HEK293 (cell line): ENCODE results near the gene GINS2.

Source experiments
- CTCF ChIA-PET: fragments of 350-600 bp; formaldehyde crosslinking; extraction: SDS; loops from one replicate; lab custom pipeline; 2021; ENCODE audit warnings: antibody characterized with exemption; lab: Yijun Ruan, JAX
- POLR2A ChIA-PET: fragments of 300-600 bp; formaldehyde crosslinking; extraction: SDS; loops from one replicate; lab custom pipeline; 2020; ENCODE audit warnings: antibody characterized with exemption, inconsistent platforms; lab: Yijun Ruan, JAX
- H3K27ac ChIP-seq: fragments of 200-500 bp; sonication (Bioruptor generic); 2 replicates; pipeline ENCODE4 v1.5.1; 2014; ENCODE audit warnings: low read depth, low read length, control low read depth, inconsistent platforms; ENCODE audit errors: extremely low read depth
- H3K36me3 ChIP-seq, 2 experiments: fragments of 200-500 bp in 1 of 2; sonication (Bioruptor generic) in 1 of 2; 1 replicate in 1 of 2; 2 replicates in 1 of 2; pipeline ENCODE4 v1.5.1; 2014 to 2017; ENCODE audit warnings: inconsistent platforms in 2 of 2, low read length in 2 of 2; ENCODE audit not compliant: control insufficient read depth in 2 of 2, insufficient read depth in 1 of 2
- H3K4me1 ChIP-seq: fragments of 200-500 bp; sonication (Bioruptor generic); 2 replicates; pipeline ENCODE4 v1.5.1; 2014; ENCODE audit warnings: mild to moderate bottlenecking, low read length, inconsistent platforms; ENCODE audit not compliant: control insufficient read depth, insufficient read depth
- H3K4me3 ChIP-seq: 2 replicates; pipeline ENCODE4 v1.5.1; 2011; ENCODE audit warnings: low read depth, mild to moderate bottlenecking, control low read depth, low read length, moderate library complexity
- H3K9me3 ChIP-seq: fragments of 200-500 bp; sonication (Bioruptor generic); 2 replicates; pipeline ENCODE4 v1.5.1; 2014; ENCODE audit warnings: low read depth, low read length, inconsistent platforms; ENCODE audit not compliant: control insufficient read depth, insufficient read depth
- GFI1B ChIP-seq: fragments of 450-650 bp; formaldehyde crosslinking; IDR thresholded peaks from 2 replicates; pipeline ENCODE4 v1.5.1; 2016; ENCODE audit warnings: missing biosample characterization, missing genetic modification characterization
- GLIS1 ChIP-seq: fragments of 450-650 bp; formaldehyde crosslinking; IDR thresholded peaks from 2 replicates; pipeline ENCODE4 v1.5.1; 2016; ENCODE audit warnings: missing biosample characterization, missing genetic modification characterization
- OSR2 ChIP-seq: fragments of 450-650 bp; formaldehyde crosslinking; IDR thresholded peaks from 2 replicates; pipeline ENCODE4 v1.5.1; 2016; ENCODE audit warnings: missing biosample characterization, missing genetic modification characterization
- PRDM4 ChIP-seq: fragments of 450-650 bp; formaldehyde crosslinking; IDR thresholded peaks from 2 replicates; pipeline ENCODE4 v1.5.1; 2017; ENCODE audit warnings: missing biosample characterization, missing genetic modification characterization
- TCF7L2 ChIP-seq: IDR thresholded peaks from 2 replicates; pipeline ENCODE4 v1.6.1; 2011; ENCODE audit warnings: low read depth, mild to moderate bottlenecking, inconsistent platforms, low read length, moderate library complexity, borderline replicate concordance
- YY1 ChIP-seq: fragments of 450-650 bp; formaldehyde crosslinking; IDR thresholded peaks from 2 replicates; pipeline ENCODE4 v1.5.1; 2018; ENCODE audit warnings: missing biosample characterization, missing genetic modification characterization
- ZBTB1 ChIP-seq: fragments of 450-650 bp; formaldehyde crosslinking; IDR thresholded peaks from 2 replicates; pipeline ENCODE4 v1.5.1; 2016; ENCODE audit warnings: missing biosample characterization, missing genetic modification characterization
- ZBTB11 ChIP-seq: fragments of 450-650 bp; formaldehyde crosslinking; conservative IDR thresholded peaks from 2 replicates; pipeline ENCODE4 v1.5.1; 2016; ENCODE audit warnings: low read depth, missing biosample characterization, missing genetic modification characterization
- ZBTB7A ChIP-seq: fragments of 450-650 bp; formaldehyde crosslinking; IDR thresholded peaks from 2 replicates; pipeline ENCODE4 v1.5.1; 2016; ENCODE audit warnings: low read depth, missing biosample characterization, missing genetic modification characterization
- ZFHX2 ChIP-seq: fragments of 450-650 bp; formaldehyde crosslinking; conservative IDR thresholded peaks from 2 replicates; pipeline ENCODE4 v1.5.1; 2016; ENCODE audit warnings: missing biosample characterization, missing genetic modification characterization
- ZNF132 ChIP-seq: fragments of 450-650 bp; formaldehyde crosslinking; IDR thresholded peaks from 2 replicates; pipeline ENCODE4 v1.5.1; 2017; ENCODE audit warnings: missing biosample characterization, missing genetic modification characterization, borderline replicate concordance
- ZNF140 ChIP-seq: fragments of 450-650 bp; formaldehyde crosslinking; IDR thresholded peaks from 2 replicates; pipeline ENCODE4 v1.5.1; 2016; ENCODE audit warnings: missing biosample characterization, missing genetic modification characterization
- ZNF324 ChIP-seq: fragments of 450-650 bp; formaldehyde crosslinking; IDR thresholded peaks from 2 replicates; pipeline ENCODE4 v1.5.1; 2016; ENCODE audit warnings: missing biosample characterization, missing genetic modification characterization
- ZNF37A ChIP-seq: fragments of 450-650 bp; IDR thresholded peaks from 2 replicates; pipeline ENCODE4 v1.5.1; 2018; ENCODE audit warnings: missing biosample characterization, missing genetic modification characterization
- ZNF473 ChIP-seq: fragments of 450-650 bp; formaldehyde crosslinking; IDR thresholded peaks from 2 replicates; pipeline ENCODE4 v1.5.1; 2017; ENCODE audit warnings: missing biosample characterization, missing genetic modification characterization
- ZNF514 ChIP-seq: fragments of 450-650 bp; formaldehyde crosslinking; IDR thresholded peaks from 2 replicates; pipeline ENCODE4 v1.5.1; 2016; ENCODE audit warnings: missing biosample characterization, missing genetic modification characterization
- ZNF596 ChIP-seq: fragments of 450-650 bp; IDR thresholded peaks from 2 replicates; pipeline ENCODE4 v1.5.0; 2018; ENCODE audit warnings: missing biosample characterization, mild to moderate bottlenecking, missing genetic modification characterization, moderate library complexity
- ZNF626 ChIP-seq: fragments of 450-650 bp; sonication (Bioruptor Pico); formaldehyde crosslinking; IDR thresholded peaks from 2 replicates; pipeline ENCODE4 v1.5.1; 2018; ENCODE audit warnings: missing biosample characterization, missing genetic modification characterization, inconsistent platforms
- ZNF792 ChIP-seq: fragments of 450-650 bp; formaldehyde crosslinking; IDR thresholded peaks from 2 replicates; pipeline ENCODE4 v1.5.1; 2016; ENCODE audit warnings: missing biosample characterization, missing genetic modification characterization
- TF ChIP-seq, protein P1 (sequence below): fragments of 450-650 bp; formaldehyde crosslinking; IDR thresholded peaks from 2 replicates; pipeline ENCODE4 v1.5.1; 2016; ENCODE audit warnings: missing biosample characterization, missing genetic modification characterization
- TF ChIP-seq, protein P2 (sequence below): fragments of 450-650 bp; formaldehyde crosslinking; IDR thresholded peaks from 2 replicates; pipeline ENCODE4 v1.5.1; 2016; ENCODE audit warnings: missing biosample characterization, missing genetic modification characterization

GINS2 gene

DNA sequence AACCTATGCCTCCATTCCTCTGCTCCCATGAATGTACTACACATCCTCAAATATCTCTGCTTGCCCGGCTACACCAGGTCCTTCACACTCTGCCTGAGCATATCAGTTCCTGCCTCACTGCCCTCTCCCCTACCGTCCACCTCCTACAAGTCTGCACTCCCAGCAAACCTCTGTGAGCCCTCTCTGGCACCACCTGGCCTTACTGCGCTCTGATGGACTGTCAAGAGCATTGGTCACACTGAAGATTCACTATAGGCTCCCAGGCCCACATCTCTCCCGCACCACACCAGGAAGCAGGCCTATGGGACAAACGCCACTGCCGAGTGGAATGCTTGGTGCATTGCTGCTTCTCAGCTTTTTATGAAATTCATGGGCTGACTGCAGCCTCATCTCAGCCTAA, 8.9 kb downstream of the GINS2 start (continued):
- TF ChIP-seq, protein P1, sequence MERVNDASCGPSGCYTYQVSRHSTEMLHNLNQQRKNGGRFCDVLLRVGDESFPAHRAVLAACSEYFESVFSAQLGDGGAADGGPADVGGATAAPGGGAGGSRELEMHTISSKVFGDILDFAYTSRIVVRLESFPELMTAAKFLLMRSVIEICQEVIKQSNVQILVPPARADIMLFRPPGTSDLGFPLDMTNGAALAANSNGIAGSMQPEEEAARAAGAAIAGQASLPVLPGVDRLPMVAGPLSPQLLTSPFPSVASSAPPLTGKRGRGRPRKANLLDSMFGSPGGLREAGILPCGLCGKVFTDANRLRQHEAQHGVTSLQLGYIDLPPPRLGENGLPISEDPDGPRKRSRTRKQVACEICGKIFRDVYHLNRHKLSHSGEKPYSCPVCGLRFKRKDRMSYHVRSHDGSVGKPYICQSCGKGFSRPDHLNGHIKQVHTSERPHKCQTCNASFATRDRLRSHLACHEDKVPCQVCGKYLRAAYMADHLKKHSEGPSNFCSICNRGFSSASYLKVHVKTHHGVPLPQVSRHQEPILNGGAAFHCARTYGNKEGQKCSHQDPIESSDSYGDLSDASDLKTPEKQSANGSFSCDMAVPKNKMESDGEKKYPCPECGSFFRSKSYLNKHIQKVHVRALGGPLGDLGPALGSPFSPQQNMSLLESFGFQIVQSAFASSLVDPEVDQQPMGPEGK, result no peak
- no peak for TF ChIP-seq ZBTB1 (tag by site-specific recombination)
- TF ChIP-seq ZNF596 (tag by site-specific recombination), result no peak
- TF ChIP-seq, protein P2, sequence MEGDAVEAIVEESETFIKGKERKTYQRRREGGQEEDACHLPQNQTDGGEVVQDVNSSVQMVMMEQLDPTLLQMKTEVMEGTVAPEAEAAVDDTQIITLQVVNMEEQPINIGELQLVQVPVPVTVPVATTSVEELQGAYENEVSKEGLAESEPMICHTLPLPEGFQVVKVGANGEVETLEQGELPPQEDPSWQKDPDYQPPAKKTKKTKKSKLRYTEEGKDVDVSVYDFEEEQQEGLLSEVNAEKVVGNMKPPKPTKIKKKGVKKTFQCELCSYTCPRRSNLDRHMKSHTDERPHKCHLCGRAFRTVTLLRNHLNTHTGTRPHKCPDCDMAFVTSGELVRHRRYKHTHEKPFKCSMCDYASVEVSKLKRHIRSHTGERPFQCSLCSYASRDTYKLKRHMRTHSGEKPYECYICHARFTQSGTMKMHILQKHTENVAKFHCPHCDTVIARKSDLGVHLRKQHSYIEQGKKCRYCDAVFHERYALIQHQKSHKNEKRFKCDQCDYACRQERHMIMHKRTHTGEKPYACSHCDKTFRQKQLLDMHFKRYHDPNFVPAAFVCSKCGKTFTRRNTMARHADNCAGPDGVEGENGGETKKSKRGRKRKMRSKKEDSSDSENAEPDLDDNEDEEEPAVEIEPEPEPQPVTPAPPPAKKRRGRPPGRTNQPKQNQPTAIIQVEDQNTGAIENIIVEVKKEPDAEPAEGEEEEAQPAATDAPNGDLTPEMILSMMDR (tag by site-specific recombination), result no peak
- no peak for TF ChIP-seq ZBTB11 (tag by site-specific recombination)
- TF ChIP-seq ZNF473 (tag by site-specific recombination), result no peak
- TF ChIP-seq ZFHX2 (tag by site-specific recombination), result no peak

DNA sequence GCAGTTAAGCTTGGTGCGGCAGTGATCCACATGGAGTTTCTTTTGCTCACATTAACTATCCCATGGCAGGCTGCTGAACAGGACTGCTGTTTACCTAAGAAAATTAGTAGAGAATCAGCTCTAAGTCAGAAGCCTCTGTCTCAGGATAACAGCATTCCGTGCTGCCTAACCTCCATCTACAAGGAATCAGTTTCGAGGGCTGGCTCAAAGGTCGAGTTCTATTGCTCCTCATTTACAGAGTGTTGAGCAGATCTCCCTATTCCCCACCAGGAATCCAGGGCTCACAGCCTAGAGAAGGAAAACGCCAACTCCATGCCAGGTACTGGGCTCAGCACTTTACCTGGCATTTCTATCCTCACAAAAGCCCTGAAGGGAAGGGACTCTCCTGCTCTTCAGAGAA, 9.9 kb downstream of the GINS2 start:
- Histone ChIP-seq H3K27ac (no peak overlapping the region), H3K4me1 (peaks cover 8% of the 10 kb centered on the region), H3K9me3 (no peaks in the 10 kb centered on the region), H3K4me3 (no peak overlapping the region), H3K36me3 (peaks cover 14 to 100% of the 10 kb centered on the region in 2 experiments; a peak in 2 of 3 replicates)
- CTCF ChIA-PET, result interaction anchor here (1.8 to 7.6 kb wide), 2 partner anchors 20 to 39 kb away, joined by 7 to 87 read pairs; no protein-coding TSS in a partner anchor
- POLR2A ChIA-PET, result no interaction called here
- TF ChIP-seq ZNF626, result no peak
- no peak for TF ChIP-seq GLIS1 (tag by site-specific recombination)
- TF ChIP-seq ZNF140, result no peak
- TF ChIP-seq TCF7L2, result no peak
- no peak for TF ChIP-seq GFI1B (tag by site-specific recombination)
- no peak for TF ChIP-seq ZNF324 (tag by site-specific recombination)
- TF ChIP-seq YY1 (tag by site-specific recombination), result no peak
- TF ChIP-seq ZNF132, result no peak
- no peak for TF ChIP-seq PRDM4
- TF ChIP-seq ZNF792 (tag by site-specific recombination), result no peak
- no peak for TF ChIP-seq ZNF514 (tag by site-specific recombination)
- TF ChIP-seq ZNF37A (tag by site-specific recombination), result no peak
- TF ChIP-seq ZBTB7A (tag by site-specific recombination), result no peak
- no peak for TF ChIP-seq OSR2
